HG02588 (cell line): ENCODE measurements around the gene ZNF217.
A peak's percentile ranks its signal among the peaks of the same experiment; 100 is the strongest.
"Not testable (repeated sequence)": the region's sequence is repeated elsewhere in the genome, so short reads cannot be mapped to it uniquely, and the experiment has no call there.

ENCODE experiments used
- ATAC-seq: cut with Tn5 transposase; IDR thresholded peaks from one replicate; pipeline ENCODE4 v1.9.1; 2021; ENCODE audit warnings: mild to moderate bottlenecking, moderate library complexity; ENCODE audit not compliant: unreplicated experiment

Gene ZNF217

DNA sequence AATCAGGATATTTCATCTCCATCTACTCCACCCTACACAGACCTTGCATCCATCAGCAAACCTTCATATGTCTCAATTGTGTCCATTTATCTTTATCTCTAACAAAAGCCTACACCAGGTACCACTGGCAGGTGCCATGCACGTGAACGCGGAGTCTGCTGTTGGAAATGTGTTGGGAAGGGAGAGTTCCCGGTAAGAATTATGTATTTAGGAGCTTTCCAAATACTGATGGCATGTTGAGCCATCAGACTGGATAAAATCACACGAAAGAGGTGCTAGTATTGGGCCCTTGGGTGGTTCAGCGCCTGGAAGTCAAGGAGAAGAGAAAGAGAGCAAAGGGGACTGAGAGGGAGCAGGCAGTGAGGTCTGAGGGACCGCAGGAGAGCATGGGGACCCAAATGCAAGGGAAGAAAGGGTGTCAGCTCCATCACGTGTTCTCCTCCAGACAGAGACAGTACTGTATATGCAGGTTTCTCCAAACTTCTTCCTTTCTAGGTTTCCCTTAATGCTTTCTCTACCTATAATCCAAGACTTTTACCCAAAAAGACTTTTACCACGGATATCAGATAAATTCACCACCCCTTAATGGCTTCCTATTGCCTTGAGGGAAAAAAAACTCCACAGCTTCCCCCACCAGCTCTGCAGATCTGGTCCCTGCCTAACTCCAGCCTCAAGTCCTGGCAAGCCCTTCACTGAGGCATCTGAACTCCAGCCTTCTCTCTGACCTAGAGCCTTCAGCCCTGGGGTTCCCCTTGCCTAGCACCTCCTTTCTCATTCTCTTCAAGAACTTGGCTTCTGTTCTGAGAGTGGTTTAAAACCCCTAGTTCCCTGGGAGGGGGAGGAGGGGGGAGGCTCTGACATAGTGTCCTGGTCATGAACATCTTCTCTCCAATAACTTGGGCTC, 4.8 kb upstream of the ZNF217 start:
- ATAC-seq = no peak

DNA sequence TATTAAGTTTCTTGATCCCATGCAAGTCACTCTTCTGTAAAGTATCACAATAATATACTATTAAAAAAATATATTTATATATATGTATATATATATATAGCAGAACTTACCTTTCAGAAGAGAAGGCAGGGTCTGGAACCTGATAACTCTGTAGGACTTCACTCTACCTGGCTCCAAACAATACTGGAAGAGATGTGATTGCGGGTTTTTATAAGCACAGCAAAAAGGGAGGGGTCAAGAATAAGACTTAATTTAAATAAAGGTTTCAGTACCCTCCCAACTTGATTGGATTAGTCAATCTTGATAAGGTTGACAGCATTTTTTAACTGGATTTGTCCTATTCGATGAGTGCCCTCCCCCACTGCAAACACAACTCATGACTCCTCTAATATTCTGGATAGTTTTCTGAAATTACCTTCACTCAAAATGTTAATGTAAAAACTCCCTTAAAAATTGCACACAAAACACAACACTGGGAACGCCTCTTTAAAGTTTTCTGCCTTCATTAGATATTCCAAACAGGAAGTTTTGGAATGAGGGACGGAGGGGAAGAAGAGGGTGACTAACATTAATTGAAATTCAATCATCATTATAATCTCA, 4.0 kb upstream of the ZNF217 start:
- ATAC-seq = no peak

DNA sequence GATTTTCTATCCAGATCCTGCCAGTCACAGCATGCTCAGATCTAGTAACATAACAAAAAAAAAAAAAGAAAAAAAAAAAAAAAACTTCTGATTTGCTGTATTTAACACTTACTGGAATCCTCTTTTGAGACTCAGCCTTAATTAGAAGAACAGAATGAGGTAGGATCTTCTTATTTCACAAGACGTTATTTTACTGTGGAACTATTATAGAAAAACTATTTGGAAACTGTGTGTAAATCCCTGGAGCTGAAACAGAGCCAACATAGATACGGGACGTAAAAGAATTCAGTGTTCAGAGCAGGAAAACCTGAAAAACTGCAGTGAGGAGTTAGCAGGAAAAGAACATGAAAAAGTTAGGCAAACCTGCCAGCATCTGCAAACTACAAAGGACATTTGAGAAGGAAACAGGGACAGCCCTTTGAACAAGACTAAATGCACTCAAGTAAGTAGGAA, 3.4 kb upstream of the ZNF217 start:
- ATAC-seq = no peak

DNA sequence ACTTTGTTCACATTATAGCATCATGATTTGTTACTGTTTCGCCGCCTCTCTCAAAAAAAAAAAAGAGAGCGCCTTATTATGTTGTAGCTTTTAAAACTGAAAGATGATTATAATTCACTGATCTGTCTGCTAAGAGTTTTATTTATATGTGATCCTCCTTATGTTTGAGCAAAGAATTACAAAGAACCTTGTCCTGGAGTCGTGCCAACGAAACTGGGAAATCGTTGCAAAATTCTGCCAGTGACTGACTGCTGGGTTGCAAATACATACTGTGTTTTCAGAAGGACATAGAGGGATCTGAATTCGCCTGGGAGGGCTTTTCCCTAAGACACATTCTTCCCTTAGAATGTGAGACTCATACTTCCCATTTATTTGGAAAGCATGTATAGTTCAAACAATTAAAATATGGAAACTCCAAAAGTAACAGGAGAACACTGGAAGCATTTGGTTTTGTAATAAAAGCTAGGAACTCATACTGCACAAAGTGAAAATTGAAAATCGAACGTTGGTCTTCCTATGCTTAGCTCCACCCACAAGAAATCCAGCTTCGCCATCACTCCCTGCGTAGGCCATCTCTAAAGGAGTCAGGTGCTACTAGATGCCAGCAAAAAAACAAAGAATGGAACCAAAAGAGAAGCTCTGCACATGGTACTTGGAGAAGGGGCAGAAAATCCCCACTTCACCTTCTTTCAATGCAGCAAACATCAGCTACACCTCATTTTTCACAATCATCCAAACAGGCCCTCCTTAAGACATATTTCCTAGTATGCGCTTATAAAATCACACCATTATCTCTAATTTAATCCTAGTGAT, 2.8 kb upstream of the ZNF217 start:
- ATAC-seq = not testable (repeated sequence)

DNA sequence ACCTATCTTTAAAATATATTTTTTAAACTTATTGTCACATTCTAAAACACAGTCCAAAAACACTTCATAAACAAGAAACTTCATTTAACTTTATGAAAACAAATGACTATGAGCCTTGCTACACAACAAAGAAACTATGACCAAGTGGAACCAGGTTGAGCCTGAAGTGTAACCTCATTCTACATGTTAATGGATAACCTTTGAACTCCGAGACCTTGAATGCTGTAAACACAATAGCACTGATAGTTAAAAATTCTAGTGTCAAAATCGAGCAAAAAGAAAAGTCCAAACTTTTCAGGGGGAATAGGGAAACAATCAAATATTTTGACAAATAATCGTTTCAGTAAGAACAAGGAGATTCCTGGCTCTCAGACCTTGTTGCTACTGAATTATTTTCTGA, 2.1 kb upstream of the ZNF217 start:
- not testable (repeated sequence) for ATAC-seq

DNA sequence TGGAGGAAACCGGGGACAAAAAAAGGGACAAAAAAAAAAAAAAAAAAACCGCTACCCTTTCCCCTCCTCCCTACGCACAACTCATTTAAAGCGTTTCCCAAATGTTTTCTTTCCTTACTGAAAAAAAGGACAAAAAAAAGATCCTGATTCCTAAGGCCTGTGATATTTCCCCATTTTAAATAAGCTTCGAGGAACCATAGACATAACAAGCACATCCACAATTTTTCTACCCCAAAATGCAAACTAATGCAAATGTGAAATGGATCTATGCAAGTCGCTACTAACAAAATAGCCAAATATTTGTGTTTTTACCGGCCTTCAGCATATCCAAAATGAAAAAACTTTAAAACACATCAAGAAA, 1.4 kb upstream of the ZNF217 start:
- ATAC-seq = no peak

DNA sequence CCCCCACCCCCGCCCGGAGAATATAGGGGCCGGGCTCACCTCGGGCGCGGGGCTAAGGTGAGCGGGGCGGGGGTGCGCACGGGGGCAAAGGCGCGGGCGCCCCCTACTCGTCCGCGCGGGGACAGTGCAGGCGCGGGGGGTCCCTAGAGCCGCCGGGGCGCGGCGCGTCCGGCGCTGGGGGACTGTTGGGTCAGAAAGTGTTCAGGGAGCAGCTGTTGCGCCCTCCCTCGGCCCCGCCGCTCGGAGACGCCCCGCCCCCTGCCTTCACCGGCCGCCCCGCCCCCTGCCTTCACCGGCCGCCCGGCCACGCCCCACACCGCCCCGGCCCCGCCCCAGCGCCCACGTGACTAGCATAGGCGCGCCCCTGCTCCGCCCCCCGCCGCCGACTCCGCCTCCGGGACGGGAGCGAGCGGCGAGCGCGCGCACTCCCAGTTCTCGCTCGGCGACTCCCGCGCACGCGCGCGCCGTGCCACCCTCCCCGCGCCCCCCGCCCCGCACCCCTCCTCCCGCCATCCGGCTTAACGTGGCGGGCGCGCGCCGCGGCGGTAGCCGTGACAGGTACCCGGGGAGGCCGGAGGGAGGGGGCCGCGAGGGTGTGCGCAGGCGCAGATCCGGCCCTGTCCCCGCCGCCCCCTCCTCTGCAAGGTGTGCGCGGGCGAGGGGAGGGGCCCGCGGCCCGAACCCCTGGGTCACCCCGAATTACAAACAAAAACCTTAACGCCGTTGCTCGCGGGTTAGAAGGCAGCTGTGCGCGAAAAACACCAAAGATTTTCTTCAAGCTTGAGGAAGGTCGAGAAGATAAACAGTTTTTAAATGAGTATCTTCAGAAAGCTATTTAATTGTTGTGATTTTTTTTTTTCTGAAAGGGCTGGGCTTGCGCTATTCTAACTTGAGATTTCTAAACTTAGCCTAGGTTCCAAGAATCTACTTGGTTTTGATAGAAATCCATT, 704 bp upstream of the ZNF217 start:
- peak; percentile 65 for ATAC-seq

DNA sequence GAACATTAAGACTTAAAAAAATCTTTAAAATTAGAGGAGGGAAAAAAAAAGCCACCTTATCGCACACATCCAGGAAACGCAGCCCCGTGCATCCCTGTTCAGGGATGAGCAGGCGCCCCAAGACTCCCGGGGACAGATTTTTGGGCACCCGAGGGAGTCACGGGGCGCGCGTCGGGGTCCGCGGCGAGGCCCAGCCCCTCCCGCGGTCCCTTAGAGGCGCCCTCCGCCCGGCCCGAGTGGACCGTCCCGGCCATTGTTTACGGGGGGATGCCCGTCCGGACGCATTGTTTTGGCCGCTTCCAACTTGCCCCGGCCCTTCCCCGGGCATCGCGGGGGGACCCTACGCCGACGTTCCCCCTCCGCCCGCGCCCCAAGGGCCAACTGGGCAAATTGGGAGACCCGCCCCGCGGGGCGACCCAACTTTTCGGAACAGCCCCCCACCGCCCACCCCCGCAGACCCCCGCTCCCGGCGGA, 610 bp downstream of the ZNF217 start:
- no peak for ATAC-seq

DNA sequence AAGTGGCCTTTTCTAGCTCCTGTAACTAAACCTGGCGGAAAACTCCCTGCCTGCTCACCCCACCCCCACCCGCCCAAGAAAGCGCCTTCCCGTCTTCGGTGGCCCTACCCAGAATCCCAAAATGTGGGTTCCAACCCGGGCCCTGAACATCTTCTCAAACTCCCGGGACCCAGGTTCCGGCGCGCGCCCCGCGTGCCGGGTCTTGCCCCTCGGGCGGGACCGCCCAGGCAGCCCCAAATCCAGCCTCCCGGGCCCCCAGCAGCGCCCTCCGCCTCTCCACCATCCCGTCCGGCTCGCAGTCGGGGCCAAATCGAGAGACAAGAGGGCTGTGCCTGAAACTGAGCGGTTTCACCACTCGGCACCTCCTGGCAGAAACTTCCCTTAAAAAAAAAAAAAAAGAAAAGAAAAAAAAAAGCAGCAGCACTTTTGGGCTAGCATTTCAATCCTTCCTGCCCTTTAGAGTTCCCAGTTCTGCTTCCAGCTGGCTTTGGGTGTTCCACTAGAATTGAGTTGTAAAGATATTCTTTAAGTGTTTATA, 1.1 kb downstream of the ZNF217 start:
- peak; percentile 29 for ATAC-seq

DNA sequence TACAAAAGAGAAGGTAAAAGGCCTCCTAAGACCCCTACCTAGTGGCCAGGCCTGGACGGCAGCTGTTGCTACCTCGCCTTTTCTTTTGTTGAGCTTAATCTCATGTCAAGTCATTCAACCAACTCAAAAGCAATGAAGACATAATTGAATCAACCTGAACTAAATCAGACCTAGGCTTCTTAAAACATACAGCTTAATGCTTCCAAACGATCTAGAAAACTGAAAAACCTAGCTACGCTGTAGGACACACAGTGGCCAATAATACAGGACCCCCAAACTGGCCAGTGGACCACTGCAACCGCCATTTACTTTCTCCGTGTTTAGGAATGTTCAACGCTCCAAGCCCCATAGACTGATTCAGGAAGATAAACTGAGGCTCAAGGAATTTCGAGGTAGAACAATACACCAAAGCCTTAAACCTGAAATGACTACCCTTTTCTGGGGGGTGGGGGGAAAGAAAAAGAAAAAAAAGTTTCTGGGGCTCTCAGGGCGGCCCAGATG, 1.6 kb downstream of the ZNF217 start:
- not testable (repeated sequence) for ATAC-seq

DNA sequence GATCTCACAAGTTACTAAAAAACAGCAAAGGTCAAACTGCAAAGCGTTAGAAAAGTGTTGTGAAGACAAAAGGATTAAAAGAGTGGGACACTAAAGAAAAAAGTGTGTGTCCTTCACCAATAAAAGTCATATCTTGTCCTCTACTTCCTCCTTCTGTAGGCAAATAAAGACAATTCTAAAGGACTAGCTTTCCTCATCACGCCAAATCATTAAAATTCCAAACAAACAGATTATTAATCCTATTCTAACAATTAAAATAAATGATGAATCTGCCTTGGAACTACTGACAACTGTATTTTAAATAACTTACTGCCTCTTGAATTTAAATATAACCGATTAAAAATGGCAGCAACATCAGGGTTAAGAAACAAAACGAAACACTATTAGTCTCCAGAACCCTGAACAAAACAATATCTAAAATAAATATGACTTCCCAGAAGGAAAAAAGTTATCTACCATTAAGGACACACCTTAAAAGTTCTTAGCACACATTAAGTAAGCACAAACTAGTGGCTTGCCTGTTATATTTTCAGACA, 2.4 kb downstream of the ZNF217 start:
- ATAC-seq = not testable (repeated sequence)

DNA sequence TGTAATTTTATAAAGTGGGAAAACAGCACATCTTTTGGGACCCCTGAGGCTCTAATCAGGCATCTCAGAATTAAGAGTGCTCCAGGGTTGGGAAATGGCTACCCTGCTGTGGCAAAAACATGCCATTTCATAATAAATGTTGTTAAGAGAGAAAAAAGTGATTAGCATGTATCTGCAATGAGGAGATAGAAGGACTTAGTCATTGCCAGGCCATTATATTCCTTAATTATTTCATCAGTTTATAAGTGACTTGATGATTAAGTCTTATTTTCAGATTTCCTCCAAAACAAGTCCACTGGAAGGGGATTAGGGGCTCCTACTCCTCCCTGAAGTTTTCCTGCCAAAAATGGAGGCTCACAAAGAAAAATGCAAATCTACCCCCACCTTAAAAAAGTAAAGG, 3.0 kb downstream of the ZNF217 start:
- not testable (repeated sequence) for ATAC-seq

DNA sequence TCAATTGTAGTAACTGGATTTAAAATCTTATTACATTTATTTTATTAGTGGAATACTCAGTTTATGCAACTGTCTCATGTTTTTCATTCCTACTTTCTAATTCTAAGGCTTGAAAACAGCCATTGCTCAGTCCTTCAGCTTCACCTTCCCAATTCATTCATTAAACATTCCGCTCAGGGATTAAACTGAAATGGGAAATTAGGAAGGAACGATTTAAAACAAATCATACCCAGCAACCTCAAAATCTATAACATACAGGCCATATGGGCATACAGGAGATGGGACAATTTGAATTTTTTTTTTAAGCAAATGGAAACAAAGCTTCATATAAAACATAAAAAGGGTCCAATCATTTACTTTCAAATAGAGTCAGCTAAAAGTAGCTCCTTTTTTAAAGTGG, 3.5 kb downstream of the ZNF217 start:
- not testable (repeated sequence) for ATAC-seq

DNA sequence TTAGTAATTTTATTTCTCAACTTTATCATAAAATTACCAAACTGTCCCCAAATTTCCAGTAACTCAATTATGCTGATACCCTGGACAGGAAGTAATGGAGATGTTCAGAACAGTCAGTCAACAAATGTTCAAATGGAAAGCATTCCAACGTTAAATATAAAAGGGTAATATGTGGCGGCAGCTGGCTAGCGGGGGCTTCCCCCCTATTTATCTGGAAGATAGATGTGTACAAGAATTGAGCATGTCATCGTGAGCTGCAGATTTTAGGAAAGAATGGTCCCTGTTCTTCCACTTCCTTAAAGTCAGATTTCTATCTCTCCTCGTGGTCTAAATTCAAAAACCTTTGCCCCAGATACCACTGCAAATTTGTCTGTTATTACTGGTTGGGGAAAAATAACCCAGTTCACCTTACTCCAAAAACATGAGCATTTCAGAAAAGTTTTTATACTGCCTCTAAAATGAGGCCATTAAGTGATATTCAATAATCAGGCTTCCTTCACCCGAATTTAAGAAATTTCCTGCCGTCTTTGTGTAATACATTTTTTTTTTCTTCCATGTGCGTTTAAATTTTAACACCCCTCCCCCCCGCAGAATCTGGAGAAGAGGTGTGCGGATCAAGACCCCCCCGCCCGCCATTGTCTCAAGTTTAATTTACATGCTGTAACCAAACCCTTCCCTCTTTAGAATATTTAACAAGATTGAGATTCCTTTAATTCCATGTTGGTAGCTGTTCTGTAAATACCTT, 4.1 kb downstream of the ZNF217 start:
- not testable (repeated sequence) for ATAC-seq

DNA sequence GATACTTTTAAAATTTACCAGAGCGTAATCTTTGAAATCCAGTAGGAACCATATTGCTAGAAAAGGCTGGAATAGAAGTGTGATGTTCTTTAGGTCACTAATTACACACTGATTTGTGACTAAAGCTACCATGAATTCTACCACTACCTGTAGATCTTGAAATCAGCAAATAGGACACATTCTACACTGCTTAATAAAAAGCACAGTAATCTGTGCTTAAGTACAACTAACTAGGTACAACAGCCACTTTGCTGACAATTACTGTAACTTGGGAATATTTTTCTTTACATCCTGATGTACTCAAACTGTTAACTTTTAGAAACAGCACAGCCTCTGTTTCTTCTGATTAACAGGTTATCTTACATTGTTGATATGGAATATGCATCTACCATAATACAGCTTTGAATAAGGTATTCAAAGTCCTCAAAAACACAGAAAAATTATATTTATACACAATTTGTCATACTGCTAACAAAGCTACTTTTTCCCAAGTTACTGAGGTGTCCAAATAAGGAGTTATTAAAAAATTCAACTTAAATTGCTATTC, 6.4 kb downstream of the ZNF217 start:
- not testable (repeated sequence) for ATAC-seq

DNA sequence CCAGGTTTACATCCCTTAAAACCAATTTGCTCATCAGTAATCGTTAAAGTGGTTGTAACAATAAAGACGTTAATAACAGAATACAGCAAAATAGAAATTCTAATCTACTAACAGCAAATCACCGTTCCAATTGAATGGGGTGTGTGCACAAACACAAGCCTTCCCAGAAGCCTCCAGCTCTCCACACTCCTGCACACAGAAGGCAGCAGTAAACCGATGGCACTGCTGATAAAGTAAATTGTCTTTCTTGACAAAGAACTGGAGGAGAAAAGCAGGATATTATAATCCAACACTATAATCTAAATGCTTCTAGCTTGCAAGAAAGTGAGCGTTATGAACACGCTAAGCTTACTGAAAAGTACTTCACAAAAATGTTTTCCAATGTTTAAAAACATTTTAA, 7.0 kb downstream of the ZNF217 start:
- no peak for ATAC-seq

DNA sequence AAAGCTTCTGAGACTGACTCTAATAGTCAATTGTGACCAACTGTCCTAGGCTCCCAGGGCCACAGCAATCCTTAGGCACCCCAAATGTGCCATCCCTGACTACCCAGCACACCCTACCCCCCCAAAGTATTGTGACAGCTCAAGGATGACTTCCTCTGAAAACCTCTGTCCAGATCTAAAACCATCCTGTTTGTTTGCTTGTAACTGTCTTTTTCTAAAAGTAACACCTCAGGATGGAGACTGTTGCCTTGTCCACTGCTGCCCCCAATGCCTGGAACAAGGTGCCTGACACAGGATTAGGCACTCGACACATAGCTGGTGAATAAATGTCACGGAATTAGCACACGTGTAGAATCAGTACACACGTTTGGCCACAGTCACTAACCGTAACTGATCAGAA, 7.7 kb downstream of the ZNF217 start:
- ATAC-seq = not testable (repeated sequence)

DNA sequence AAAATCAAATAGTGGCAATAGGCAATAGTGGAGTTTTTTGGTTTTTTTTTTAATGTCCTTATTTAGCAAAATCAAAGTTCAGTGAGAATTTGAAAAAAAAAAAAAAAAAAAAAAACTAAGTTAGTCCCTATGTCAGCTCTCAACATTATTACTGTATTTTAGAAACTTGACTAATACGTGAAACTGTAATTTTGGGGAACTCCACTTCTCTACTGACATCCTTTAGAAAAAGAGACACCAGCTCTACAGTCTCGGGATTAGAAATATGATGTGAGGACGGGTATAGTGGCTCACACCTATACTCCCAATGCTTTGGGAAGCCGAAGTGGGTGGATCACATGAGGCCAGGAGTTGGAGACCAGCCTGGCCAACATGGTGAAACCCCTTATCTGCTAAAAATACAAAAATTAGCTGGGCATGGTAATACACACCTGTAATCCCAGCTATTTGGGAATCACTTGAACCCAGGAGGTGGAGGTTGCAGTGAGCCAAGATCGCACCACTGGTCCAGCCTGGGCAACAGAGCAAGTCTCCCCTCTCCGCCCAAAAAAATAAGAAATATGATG, 8.6 kb downstream of the ZNF217 start:
- not testable (repeated sequence) for ATAC-seq
